MM.1S (cell line): ENCODE measurements around the gene TAB2.

Experiments used
- DNase-seq: peaks from one replicate; pipeline ENCODE4 v3.0.0-alpha.2; 2015
- H2AFZ ChIP-seq: fragments of 300-600 bp; sonication (generic); 2 replicates; pipeline ENCODE4 v1.6.0; 2016; ENCODE audit warnings: antibody characterized with exemption, low read length
- H3F3A ChIP-seq: fragments of 300-600 bp; sonication (generic); 2 replicates; pipeline ENCODE4 v1.6.1; 2016; ENCODE audit warnings: mild to moderate bottlenecking, antibody characterized with exemption, low read length, moderate library complexity, mixed read lengths; ENCODE audit not compliant: insufficient read depth
- H3K27ac ChIP-seq: fragments of 300-600 bp; sonication (generic); 2 replicates; pipeline ENCODE4 v1.5.1; 2016; ENCODE audit warnings: mild to moderate bottlenecking, low read length
- H3K27me3 ChIP-seq: fragments of 300-600 bp; sonication (generic); replicated peaks from 2 replicates; pipeline ENCODE4 v1.6.0; 2016; ENCODE audit warnings: low read length; ENCODE audit not compliant: insufficient read depth
- H3K36me3 ChIP-seq: fragments of 300-600 bp; sonication (generic); replicated peaks from 2 replicates; pipeline ENCODE4 v1.6.1; 2016; ENCODE audit warnings: mild to moderate bottlenecking, low read length, mixed read lengths; ENCODE audit not compliant: insufficient read depth
- H3K4me1 ChIP-seq: fragments of 300-600 bp; sonication (generic); 2 replicates; pipeline ENCODE4 v1.6.1; 2016; ENCODE audit warnings: low read length, mixed read lengths
- H3K4me2 ChIP-seq: fragments of 300-600 bp; sonication (generic); 2 replicates; pipeline ENCODE4 v1.6.0; 2016; ENCODE audit warnings: low read depth, low read length
- H3K4me3 ChIP-seq: fragments of 300-600 bp; sonication (generic); 2 replicates; pipeline ENCODE4 v1.5.1; 2016; ENCODE audit warnings: low read length, mixed read lengths
- H3K79me2 ChIP-seq: fragments of 300-600 bp; sonication (generic); 2 replicates; pipeline ENCODE4 v1.6.1; 2016; ENCODE audit warnings: mixed run types, low read length, mixed read lengths
- H3K9ac ChIP-seq: fragments of 300-600 bp; sonication (generic); 2 replicates; pipeline ENCODE4 v1.6.1; 2016; ENCODE audit warnings: low read length, mixed read lengths
- H3K9me2 ChIP-seq: fragments of 300-600 bp; sonication (generic); replicated peaks from 2 replicates; pipeline ENCODE4 v1.6.1; 2016; ENCODE audit warnings: mild to moderate bottlenecking, low read length, mixed read lengths; ENCODE audit not compliant: insufficient read depth
- H3K9me3 ChIP-seq: fragments of 300-600 bp; sonication (generic); replicated peaks from 2 replicates; pipeline ENCODE4 v1.6.1; 2016; ENCODE audit warnings: mild to moderate bottlenecking, low read length, mixed read lengths; ENCODE audit not compliant: insufficient read depth
- H4K20me1 ChIP-seq: fragments of 300-600 bp; sonication (generic); 2 replicates; pipeline ENCODE4 v1.6.1; 2016; ENCODE audit warnings: mild to moderate bottlenecking, low read length, moderate library complexity, mixed read lengths; ENCODE audit not compliant: insufficient read depth
- CTCF ChIP-seq: fragments of 300-600 bp; sonication (generic); IDR thresholded peaks from 2 replicates; pipeline ENCODE4 v1.5.1; 2016; ENCODE audit warnings: antibody characterized with exemption, low read length, mixed read lengths
- EZH2 ChIP-seq: fragments of 300-600 bp; sonication (generic); optimal IDR thresholded peaks from 2 replicates; pipeline ENCODE3; 2017; ENCODE audit warnings: low read depth, mild to moderate bottlenecking, antibody characterized with exemption, low read length, mixed read lengths
- EZH2phosphoT487 ChIP-seq: fragments of 300-600 bp; sonication (generic); IDR thresholded peaks from 2 replicates; pipeline ENCODE4 v1.6.1; 2018; ENCODE audit warnings: antibody characterized with exemption, low read length

Gene TAB2

GRCh38 chr6:149397384-149397783 lies 79.9 kb downstream of the TAB2 start:
- Histone ChIP-seq H3K4me1 (no peaks in the 10 kb centered on the region), H3K27ac (no peak overlapping the region), H3K9ac (no peak overlapping the region), H4K20me1 (no peaks in the 10 kb centered on the region), H3K36me3 (no peaks in the 10 kb centered on the region), H3K9me3 (no peaks in the 10 kb centered on the region), H3K79me2 (no peaks in the 10 kb centered on the region), H2AFZ (no peak overlapping the region), H3K4me2 (no peak overlapping the region), H3K4me3 (no peak overlapping the region), H3K27me3 (no peaks in the 10 kb centered on the region), H3F3A (no peaks in the 10 kb centered on the region), H3K9me2 (no peaks in the 10 kb centered on the region)
- no peak for DNase-seq
- TF ChIP-seq EZH2phosphoT487 (no peak), CTCF (no peak), EZH2 (no peak)

GRCh38 chr6:149400050-149400449 lies 82.5 kb downstream of the TAB2 start, which contains the start of gene SUMO4:
TSS of gene SUMO4 (plus strand) at chr6:149400262. CDS start at chr6:149400392, 130 bp downstream.
- no peaks in the 10 kb centered on the region for H4K20me1 ChIP-seq
- no peaks in the 10 kb centered on the region for H3K27me3 ChIP-seq
- no peak for DNase-seq
- no peaks in the 10 kb centered on the region for H3K36me3 ChIP-seq
- no peak within 1 kb of the TSS for H2AFZ ChIP-seq
- no peak within 1 kb of the TSS for H3K9ac ChIP-seq
- H3K27ac ChIP-seq, result no peak within 1 kb of the TSS
- H3K79me2 ChIP-seq, result no peaks in the 10 kb centered on the region
- H3K4me2 ChIP-seq, result no peak within 1 kb of the TSS
- H3K9me2 ChIP-seq, result no peaks in the 10 kb centered on the region
- H3K9me3 ChIP-seq, result no peaks in the 10 kb centered on the region
- no peaks in the 10 kb centered on the region for H3K4me1 ChIP-seq
- H3K4me3 ChIP-seq, result no peak within 1 kb of the TSS
- no peaks in the 10 kb centered on the region for H3F3A ChIP-seq
- TF ChIP-seq EZH2phosphoT487 (no peak), EZH2 (no peak), CTCF (no peak)

- Histone ChIP-seq H4K20me1 (no peaks in the 10 kb centered on the region), H3K4me2 (no peak overlapping the region), H3K27ac (no peak overlapping the region), H3K9me3 (no peaks in the 10 kb centered on the region), H2AFZ (no peak overlapping the region), H3K79me2 (no peaks in the 10 kb centered on the region), H3K4me3 (no peak overlapping the region), H3K9ac (no peak overlapping the region), H3K9me2 (no peaks in the 10 kb centered on the region), H3K36me3 (no peaks in the 10 kb centered on the region), H3K27me3 (no peaks in the 10 kb centered on the region), H3F3A (no peaks in the 10 kb centered on the region), H3K4me1 (no peaks in the 10 kb centered on the region)
- DNase-seq, result no peak
- TF ChIP-seq CTCF, result no peak
- no peak for TF ChIP-seq EZH2
- TF ChIP-seq EZH2phosphoT487, result no peak
Observed at GRCh38 chr6:149403534-149403933, 86.0 kb downstream of the TAB2 start.
